Calu3 (cell line): ENCODE results near the gene STING1. TPM values are rescaled to one million over a fixed set of nuclear protein-coding genes. Genes with fewer than 3 reads are reported as not detected.

ENCODE experiments used
- BruUV-seq: library from RNA; stranded (reverse); fragments of 400-500 nt; replicated peaks from 2 replicates; lab custom pipeline; 2021; lab: Mats Ljungman, UMichigan
- CTCF ChIA-PET: fragments of 300-600 bp; sonication (Branson Sonifier 250); formaldehyde crosslinking; loops from one replicate; lab custom pipeline; 2022; ENCODE audit warnings: antibody characterized with exemption; lab: Charles Lee
- DNase-seq: peaks from one replicate; pipeline ENCODE4 v3.0.0; 2022
- H3K27ac Mint-ChIP-seq: one replicate; pipeline ENCODE4 v1.8.0; 2022; ENCODE audit warnings: mixed read lengths; ENCODE audit not compliant: unreplicated experiment
- H3K27me3 Mint-ChIP-seq: one replicate; pipeline ENCODE4 v1.8.0; 2022; ENCODE audit warnings: mixed read lengths; ENCODE audit not compliant: unreplicated experiment
- H3K36me3 Mint-ChIP-seq: one replicate; pipeline ENCODE4 v1.8.0; 2022; ENCODE audit warnings: mild to moderate bottlenecking, moderate library complexity, mixed read lengths; ENCODE audit not compliant: insufficient read depth, unreplicated experiment
- H3K4me1 Mint-ChIP-seq: one replicate; pipeline ENCODE4 v1.8.0; 2022; ENCODE audit warnings: mild to moderate bottlenecking, low read depth, mixed read lengths; ENCODE audit not compliant: unreplicated experiment
- H3K4me3 Mint-ChIP-seq: one replicate; pipeline ENCODE4 v1.8.0; 2022; ENCODE audit warnings: mild to moderate bottlenecking, low read depth, moderate library complexity, mixed read lengths; ENCODE audit not compliant: unreplicated experiment
- H3K9me3 Mint-ChIP-seq: one replicate; pipeline ENCODE4 v1.8.0; 2022; ENCODE audit warnings: low read depth, mixed read lengths; ENCODE audit not compliant: unreplicated experiment
- CTCF ChIP-seq: fragments of 200-600 bp; IDR thresholded peaks from one replicate; pipeline ENCODE4 v1.8.0; 2022; ENCODE audit warnings: antibody characterized with exemption; ENCODE audit not compliant: unreplicated experiment
- intact Hi-C: fragments of 100-400 bp; cut with micrococcal nuclease; formaldehyde crosslinking; loops from one replicate; pipeline ENCODE4 v1.10.0; 2022; ENCODE audit not compliant: unreplicated experiment
- total RNA-seq: library from RNA; stranded (reverse); gene quantifications from 2 replicates; pipeline ENCODE4 v1.2.3, GENCODE V29; 2022

The STING1 gene
- total RNA-seq, 1 experiment from 2014 or later, result 34.1 TPM

GRCh38 chr5:139475865-139476617, 6.5 kb downstream of the STING1 start:
- Mint-ChIP-seq H3K36me3 (no peaks in the 10 kb centered on the region), H3K27ac (no peak overlapping the region), H3K4me1 (no peaks in the 10 kb centered on the region), H3K9me3 (no peaks in the 10 kb centered on the region), H3K4me3 (no peak overlapping the region), H3K27me3 (peaks cover 22% of the 10 kb centered on the region)
- intact Hi-C loops, result no loop called here
- CTCF ChIA-PET, result interaction anchor here (0.5 kb wide), 1 partner anchor 65 kb away, joined by 4 read pairs; no protein-coding TSS in a partner anchor
- DNase-seq, result no peak
- no peak for TF ChIP-seq CTCF
- BruUV-seq, result no TSS peak

- Mint-ChIP-seq H3K4me1 (no peaks in the 10 kb centered on the region), H3K27ac (no peak overlapping the region), H3K36me3 (no peaks in the 10 kb centered on the region), H3K9me3 (no peaks in the 10 kb centered on the region), H3K27me3 (peaks cover 24% of the 10 kb centered on the region), H3K4me3 (no peak overlapping the region)
- DNase-seq, result no peak
- TF ChIP-seq CTCF, result no peak
- BruUV-seq, result no TSS peak
- intact Hi-C loops, result no loop called here
- CTCF ChIA-PET, result interaction anchor here (0.7 to 1.0 kb wide), 2 partner anchors 36 to 1722 kb away, joined by 3 to 4 read pairs; partner anchors contain the start of gene DNAJC18
Observed at GRCh38 chr5:139474890-139475791, 7.4 kb downstream of the STING1 start.

GRCh38 chr5:139473565-139473964, 9.0 kb downstream of the STING1 start:
- Mint-ChIP-seq H3K27me3 (peaks cover 33% of the 10 kb centered on the region), H3K36me3 (no peaks in the 10 kb centered on the region), H3K9me3 (no peaks in the 10 kb centered on the region), H3K4me1 (no peaks in the 10 kb centered on the region), H3K27ac (no peak overlapping the region), H3K4me3 (no peak overlapping the region)
- CTCF ChIA-PET, result no interaction called here
- TF ChIP-seq CTCF, result no peak
- no peak for DNase-seq
- intact Hi-C loops, result no loop called here
- no TSS peak for BruUV-seq

- Mint-ChIP-seq H3K9me3 (no peaks in the 10 kb centered on the region), H3K27ac (no peak overlapping the region), H3K4me3 (no peak overlapping the region), H3K27me3 (peaks cover 38% of the 10 kb centered on the region), H3K36me3 (no peaks in the 10 kb centered on the region), H3K4me1 (no peaks in the 10 kb centered on the region)
- intact Hi-C loops, result no loop called here
- DNase-seq, result no peak
- TF ChIP-seq CTCF, result no peak
- no TSS peak for BruUV-seq
- CTCF ChIA-PET, result no interaction called here
Observed at GRCh38 chr5:139473105-139473504, 9.5 kb downstream of the STING1 start.
